Activated B cell treated with CpG ODN at 0.5 μM for 24 hours (primary cell): ENCODE data around the gene ADCY3. TPM values are rescaled to one million over a fixed set of nuclear protein-coding genes. Genes with fewer than 3 reads are reported as not detected.

Experiments
- ATAC-seq: fragments of 200-7000 bp; cut with Tn5 transposase; one replicate; pipeline ENCODE4 v1.10.0; 2021; ENCODE audit warnings: low read depth, mild to moderate bottlenecking, moderate library complexity
- CTCF ChIA-PET: fragments of 350-600 bp; sonication (Branson Sonifier 250); formaldehyde crosslinking; loops from one replicate; lab custom pipeline; 2021; ENCODE audit warnings: antibody characterized with exemption; lab: Charles Lee
- POLR2A ChIA-PET: fragments of 350-600 bp; sonication (Branson Sonifier 250); formaldehyde crosslinking; loops from one replicate; lab custom pipeline; 2021; ENCODE audit warnings: antibody characterized with exemption; lab: Charles Lee
- DNase-seq: peaks from one replicate; pipeline ENCODE4 v3.0.0; 2022
- H3K27ac Mint-ChIP-seq: one replicate; pipeline ENCODE4 v1.8.0; 2020; ENCODE audit warnings: mixed read lengths
- H3K27me3 Mint-ChIP-seq: one replicate; pipeline ENCODE4 v1.8.0; 2021; ENCODE audit warnings: mixed read lengths
- H3K36me3 Mint-ChIP-seq: one replicate; pipeline ENCODE4 v1.8.0; 2021; ENCODE audit warnings: low read depth, mixed read lengths
- H3K4me1 Mint-ChIP-seq: one replicate; pipeline ENCODE4 v1.8.0; 2021; ENCODE audit warnings: mixed read lengths
- H3K4me3 Mint-ChIP-seq: one replicate; pipeline ENCODE4 v1.8.0; 2020; ENCODE audit warnings: mild to moderate bottlenecking, mixed read lengths
- H3K9me3 Mint-ChIP-seq: one replicate; pipeline ENCODE4 v1.8.0; 2020; ENCODE audit warnings: mixed read lengths
- CTCF ChIP-seq: fragments of 200-600 bp; IDR thresholded peaks from one replicate; pipeline ENCODE4 v1.8.0; 2022; ENCODE audit warnings: antibody characterized with exemption, mild to moderate bottlenecking
- intact Hi-C: fragments of 100-400 bp; cut with micrococcal nuclease; formaldehyde crosslinking; loops from one replicate; pipeline ENCODE4 v1.15.1; 2024
- total RNA-seq: library from RNA; stranded (reverse); gene quantifications from 2 replicates; pipeline ENCODE4 v1.2.3, GENCODE V29; 2022

ADCY3 gene
- total RNA-seq, 1 donor from 2014 or later = 126 TPM

- H3K36me3 Mint-ChIP-seq = no peaks in the 10 kb centered on the region
- H3K27ac Mint-ChIP-seq = no peak overlapping the region
- intact Hi-C loops = no loop called here
- H3K9me3 Mint-ChIP-seq = no peaks in the 10 kb centered on the region
- H3K4me1 Mint-ChIP-seq = peaks cover 17% of the 10 kb centered on the region
- ATAC-seq = no peak
- ChIA-PET POLR2A (no interaction called here), CTCF (no interaction called here)
- no peak for TF ChIP-seq CTCF
- no peak overlapping the region for H3K4me3 Mint-ChIP-seq
- no peak for DNase-seq
- no peaks in the 10 kb centered on the region for H3K27me3 Mint-ChIP-seq
Observed at GRCh38 chr2:24915175-24915574, 4.9 kb downstream of the ADCY3 start.

- POLR2A ChIA-PET = no interaction called here
Observed at GRCh38 chr2:24914713-24915112, 5.3 kb downstream of the ADCY3 start.

GRCh38 chr2:24913911-24914310 is 6.1 kb downstream of the ADCY3 start:
- CTCF ChIA-PET = no interaction called here
- H3K9me3 Mint-ChIP-seq = no peaks in the 10 kb centered on the region
- H3K36me3 Mint-ChIP-seq = no peaks in the 10 kb centered on the region
- no peak overlapping the region for H3K4me3 Mint-ChIP-seq
- no peak for DNase-seq
- peaks cover 13% of the 10 kb centered on the region for H3K4me1 Mint-ChIP-seq
- no peak overlapping the region for H3K27ac Mint-ChIP-seq
- no peak for ATAC-seq
- intact Hi-C loops = no loop called here
- no peaks in the 10 kb centered on the region for H3K27me3 Mint-ChIP-seq
- POLR2A ChIA-PET = no interaction called here
- TF ChIP-seq CTCF = no peak

More at GRCh38 chr2:24914713-24915112, 5.3 kb downstream of the ADCY3 start:
- H3K4me3 Mint-ChIP-seq = no peak overlapping the region
- no peaks in the 10 kb centered on the region for H3K36me3 Mint-ChIP-seq
- H3K9me3 Mint-ChIP-seq = no peaks in the 10 kb centered on the region
- CTCF ChIA-PET = no interaction called here
- ATAC-seq (no peak), DNase-seq (no peak)
- H3K27me3 Mint-ChIP-seq = no peaks in the 10 kb centered on the region
- no peak overlapping the region for H3K27ac Mint-ChIP-seq
- TF ChIP-seq CTCF = no peak
- intact Hi-C loops = no loop called here
- H3K4me1 Mint-ChIP-seq = peaks cover 17% of the 10 kb centered on the region

- no peak for DNase-seq
- no peaks in the 10 kb centered on the region for H3K9me3 Mint-ChIP-seq
- peaks cover 8% of the 10 kb centered on the region for H3K4me1 Mint-ChIP-seq
- TF ChIP-seq CTCF = no peak
- no peaks in the 10 kb centered on the region for H3K27me3 Mint-ChIP-seq
- intact Hi-C loops = no loop called here
- ATAC-seq = no peak
- ChIA-PET CTCF (interaction anchor here (0.7 kb wide), 1 partner anchor 501 kb away, joined by 4 read pairs; no protein-coding TSS in a partner anchor), POLR2A (no interaction called here)
- no peak overlapping the region for H3K27ac Mint-ChIP-seq
- H3K4me3 Mint-ChIP-seq = no peak overlapping the region
- no peaks in the 10 kb centered on the region for H3K36me3 Mint-ChIP-seq
Observed at GRCh38 chr2:24912986-24913385, 7.1 kb downstream of the ADCY3 start.

GRCh38 chr2:24912523-24912922 is 7.5 kb downstream of the ADCY3 start:
- Mint-ChIP-seq H3K4me1 (peaks cover 4% of the 10 kb centered on the region), H3K36me3 (no peaks in the 10 kb centered on the region), H3K27ac (no peak overlapping the region), H3K4me3 (no peak overlapping the region), H3K9me3 (no peaks in the 10 kb centered on the region), H3K27me3 (no peaks in the 10 kb centered on the region)
- TF ChIP-seq CTCF = no peak
- no peak for ATAC-seq
- ChIA-PET POLR2A (no interaction called here), CTCF (interaction anchor here (0.7 kb wide), 1 partner anchor 500 kb away, joined by 4 read pairs; no protein-coding TSS in a partner anchor)
- intact Hi-C loops = no loop called here
- DNase-seq = no peak
